Measurements from ENCODE around the gene EFEMP1.

EFEMP1 gene

DNA sequence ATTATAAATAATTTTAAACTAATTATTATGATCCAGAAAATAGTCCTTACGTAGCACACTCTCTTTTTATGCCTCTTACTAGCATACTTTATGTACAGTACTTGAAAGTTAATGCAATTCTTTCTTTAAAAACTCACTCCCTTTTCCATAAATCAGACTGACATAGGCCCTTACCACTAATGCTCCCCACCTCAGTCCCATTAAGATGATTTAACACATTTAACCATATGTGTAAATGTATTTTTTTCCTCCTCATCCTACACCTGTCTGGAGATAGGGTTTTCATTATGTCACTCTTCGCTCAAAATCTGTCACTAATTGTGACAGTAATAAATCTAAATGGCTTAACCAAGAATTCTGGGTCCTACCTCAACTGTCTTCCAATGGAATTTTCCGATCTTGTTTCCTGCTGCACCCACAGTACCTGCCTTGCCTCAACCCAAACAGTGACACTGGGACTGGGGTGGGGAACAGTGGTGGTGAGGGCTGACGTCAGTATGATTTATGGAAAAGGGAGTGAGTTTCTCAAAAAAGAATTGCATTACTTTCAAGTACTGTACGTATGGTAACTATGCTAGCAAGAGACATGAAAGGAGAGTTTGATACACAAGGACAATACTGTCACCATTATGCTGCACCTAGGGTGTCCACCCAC is 25.1 kb downstream of the EFEMP1 start:
- Histone ChIP-seq H3K9ac (no peak overlapping the region), H3K36me3 (0 out of 22 replicates have a peak, but pooled peaks cover 0 to 5% (median 0%) of the 10 kb centered on the region in 11 experiments), H3K27ac (no peak overlapping the region), H4K20me1 (no peaks in the 10 kb centered on the region), H3K4me1 (peaks cover 0 to 8% (median 0%) of the 10 kb centered on the region in 10 experiments; a peak in 5 of 20 replicates), H3K27me3 (no peaks in the 10 kb centered on the region), H3K9me3 (replicated peaks in 1 of 11) (peaks cover 0 to 12% (median 4%) of the 10 kb centered on the region in 11 experiments; a peak in 7 of 22 replicates), H3K4me3 (no peak overlapping the region), H3K4me2 (no peak overlapping the region)
- TF ChIP-seq Cebpa-rat (IDR thresholded peaks at IDR 0.05): no peak

GRCh38 chr2:55896633-55897032 is 26.9 kb downstream of the EFEMP1 start:
- no peak overlapping the region for H3K9ac ChIP-seq
- H4K20me1 ChIP-seq: no peaks in the 10 kb centered on the region
- H3K4me3 ChIP-seq: no peak overlapping the region
- no peaks in the 10 kb centered on the region for H3K27me3 ChIP-seq
- H3K4me1 ChIP-seq: peaks cover 0 to 15% (median 0%) of the 10 kb centered on the region in 10 experiments; a peak in 7 of 20 replicates
- peaks cover 0 to 8% (median 0%) of the 10 kb centered on the region in 11 experiments; a peak in 5 of 22 replicates for H3K9me3 ChIP-seq (replicated peaks in 1 of 11)
- H3K27ac ChIP-seq: no peak overlapping the region
- H3K36me3 ChIP-seq: 0 out of 22 replicates have a peak, but pooled peaks cover 0 to 3% (median 0%) of the 10 kb centered on the region in 11 experiments
- H3K4me2 ChIP-seq: no peak overlapping the region
- no peak for TF ChIP-seq Cebpa-rat (IDR thresholded peaks at IDR 0.05)

DNA sequence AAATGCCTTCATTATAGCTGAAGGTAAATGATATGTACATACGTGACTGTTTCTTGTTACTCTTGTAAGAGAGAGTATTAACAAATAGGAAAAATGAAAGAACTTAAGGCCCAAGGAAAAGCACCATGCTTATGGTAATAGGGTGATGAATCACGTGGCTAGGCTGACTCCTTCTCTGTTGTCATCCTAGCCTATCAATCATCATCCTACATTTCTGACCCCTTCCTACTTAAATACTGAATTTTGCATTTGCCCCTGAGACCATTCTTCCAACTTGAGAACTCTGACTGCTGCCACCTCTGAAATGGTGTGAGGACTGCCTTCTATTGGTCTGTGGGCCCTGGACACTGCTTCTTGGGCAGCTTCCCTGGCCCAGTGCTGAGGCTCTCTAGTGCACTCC is 28.9 kb downstream of the EFEMP1 start:
- H3K4me2 ChIP-seq: no peak overlapping the region
- H3K27ac ChIP-seq: no peak overlapping the region
- H3K36me3 ChIP-seq: no peaks in the 10 kb centered on the region
- no peaks in the 10 kb centered on the region for H3K27me3 ChIP-seq
- H3K9ac ChIP-seq: no peak overlapping the region
- TF ChIP-seq Cebpa-rat (IDR thresholded peaks at IDR 0.05): no peak
- no peak overlapping the region for H3K4me3 ChIP-seq
- H3K4me1 ChIP-seq: peaks cover 0 to 21% (median 0%) of the 10 kb centered on the region in 10 experiments; a peak in 7 of 20 replicates
- peaks cover 0 to 8% (median 0%) of the 10 kb centered on the region in 11 experiments; a peak in 5 of 22 replicates for H3K9me3 ChIP-seq (replicated peaks in 1 of 11)
- no peaks in the 10 kb centered on the region for H4K20me1 ChIP-seq

DNA sequence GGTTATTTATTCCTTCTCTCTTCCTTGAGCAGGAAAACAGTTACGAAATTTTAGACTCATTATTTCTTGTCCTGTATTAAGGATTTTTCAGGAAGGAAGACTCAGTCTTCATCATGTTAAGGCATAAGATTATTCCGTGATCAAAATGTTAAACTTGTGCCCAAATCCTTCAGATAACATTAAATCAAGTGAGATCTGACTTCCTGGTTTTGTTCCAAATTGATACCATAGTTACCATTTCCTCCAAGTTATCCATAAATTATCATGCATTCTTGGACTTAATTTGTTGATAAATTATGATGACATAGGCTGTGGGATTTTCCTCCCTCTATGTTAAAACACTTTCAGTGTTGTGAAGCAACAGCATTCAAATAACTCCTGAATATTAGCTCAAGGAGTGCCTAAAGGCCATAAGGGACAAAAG is 31.9 kb downstream of the EFEMP1 start:
- Histone ChIP-seq H3K4me2 (peak overlapping the region in 3 of 11 experiments; percentile 24 to 60 (median 28); a peak in 5 of 22 replicates), H3K4me1 (peaks cover 0 to 45% (median 0%) of the 10 kb centered on the region in 10 experiments; a peak in 7 of 20 replicates), H4K20me1 (no peaks in the 10 kb centered on the region), H3K27ac (no peak overlapping the region), H3K9ac (no peak overlapping the region), H3K36me3 (no peaks in the 10 kb centered on the region), H3K27me3 (no peaks in the 10 kb centered on the region), H3K4me3 (no peak overlapping the region), H3K9me3 (replicated peaks in 1 of 11) (peaks cover 0 to 9% (median 0%) of the 10 kb centered on the region in 11 experiments; a peak in 6 of 22 replicates)
- TF ChIP-seq Cebpa-rat (IDR thresholded peaks at IDR 0.05): no peak

- Histone ChIP-seq H3K4me2 (peak overlapping the region in 2 of 11 experiments; percentile 24 to 47; a peak in 2 of 22 replicates), H3K27me3 (no peaks in the 10 kb centered on the region), H3K36me3 (no peaks in the 10 kb centered on the region), H3K27ac (peak overlapping the region in 1 of 11 experiments; percentile 33; a peak in 1 of 22 replicates), H3K4me3 (no peak overlapping the region), H4K20me1 (no peaks in the 10 kb centered on the region), H3K9me3 (replicated peaks in 1 of 11) (peaks cover 0 to 4% (median 0%) of the 10 kb centered on the region in 11 experiments; a peak in 2 of 22 replicates), H3K4me1 (peaks cover 0 to 72% (median 15%) of the 10 kb centered on the region in 10 experiments; a peak in 13 of 20 replicates), H3K9ac (no peak overlapping the region)
- TF ChIP-seq Cebpa-rat (IDR thresholded peaks at IDR 0.05): no peak
Observed at GRCh38 chr2:55888936-55889335, 34.6 kb downstream of the EFEMP1 start.

GRCh38 chr2:55887901-55888624 is 35.5 kb downstream of the EFEMP1 start:
- H3K4me2 ChIP-seq: peak overlapping the region in 3 of 11 experiments; percentile 2 to 47 (median 24); a peak in 5 of 22 replicates
- peaks cover 5 to 81% (median 23%) of the 10 kb centered on the region in 10 experiments; a peak in 16 of 20 replicates for H3K4me1 ChIP-seq
- peak overlapping the region in 2 of 11 experiments; percentile 24 to 33; a peak in 2 of 22 replicates for H3K27ac ChIP-seq
- H3K36me3 ChIP-seq: no peaks in the 10 kb centered on the region
- no peak overlapping the region for H3K4me3 ChIP-seq
- no peak for TF ChIP-seq Cebpa-rat (IDR thresholded peaks at IDR 0.05)
- H4K20me1 ChIP-seq: no peaks in the 10 kb centered on the region
- H3K9me3 ChIP-seq (replicated peaks in 1 of 11): peaks cover 0 to 4% (median 0%) of the 10 kb centered on the region in 11 experiments; a peak in 2 of 22 replicates
- H3K9ac ChIP-seq: no peak overlapping the region
- no peaks in the 10 kb centered on the region for H3K27me3 ChIP-seq

GRCh38 chr2:55887351-55887750 is 36.2 kb downstream of the EFEMP1 start:
- no peak overlapping the region for H3K9ac ChIP-seq
- no peaks in the 10 kb centered on the region for H4K20me1 ChIP-seq
- peak overlapping the region in 4 of 11 experiments; percentile 1 to 33 (median 24); a peak in 3 of 22 replicates for H3K27ac ChIP-seq
- no peak overlapping the region for H3K4me3 ChIP-seq
- peaks cover 0 to 4% (median 0%) of the 10 kb centered on the region in 11 experiments; a peak in 2 of 22 replicates for H3K9me3 ChIP-seq (replicated peaks in 1 of 11)
- no peak for TF ChIP-seq Cebpa-rat (IDR thresholded peaks at IDR 0.05)
- H3K4me1 ChIP-seq: peaks cover 5 to 85% (median 24%) of the 10 kb centered on the region in 10 experiments; a peak in 16 of 20 replicates
- peak overlapping the region in 3 of 11 experiments; percentile 24 to 47 (median 40); a peak in 5 of 22 replicates for H3K4me2 ChIP-seq
- H3K27me3 ChIP-seq: no peaks in the 10 kb centered on the region
- no peaks in the 10 kb centered on the region for H3K36me3 ChIP-seq

DNA sequence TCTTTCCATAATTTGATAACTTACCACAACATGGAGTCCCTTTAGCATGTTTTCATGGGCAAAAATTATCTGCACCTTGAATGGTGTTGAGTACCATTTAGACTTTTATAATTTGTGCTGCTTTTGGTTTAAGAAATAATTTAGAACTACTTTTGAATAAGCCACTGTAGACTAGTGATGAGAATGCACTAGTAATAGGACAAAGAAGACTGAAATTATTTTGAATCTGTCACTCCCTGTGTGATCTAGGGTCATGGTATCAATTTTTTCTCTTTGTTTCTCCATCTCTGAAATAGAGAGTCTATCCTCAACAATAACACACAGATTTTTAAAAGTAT is 37.7 kb downstream of the EFEMP1 start:
- Histone ChIP-seq H3K27ac (peak overlapping the region in 4 of 11 experiments; percentile 15 to 79 (median 70); a peak in 7 of 22 replicates), H3K4me1 (peaks cover 5 to 77% (median 24%) of the 10 kb centered on the region in 10 experiments; a peak in 16 of 20 replicates), H3K9ac (no peak overlapping the region), H3K36me3 (peaks cover 0 to 11% (median 0%) of the 10 kb centered on the region in 11 experiments; a peak in 4 of 22 replicates), H3K4me3 (no peak overlapping the region), H4K20me1 (no peaks in the 10 kb centered on the region), H3K27me3 (no peaks in the 10 kb centered on the region), H3K4me2 (peak overlapping the region in 5 of 11 experiments; percentile 15 to 55 (median 44); a peak in 6 of 22 replicates), H3K9me3 (replicated peaks in 1 of 11) (peaks cover 0 to 6% (median 0%) of the 10 kb centered on the region in 11 experiments; a peak in 4 of 22 replicates)
- peak in 1 of 11 experiments; percentile 55; a peak in 1 of 22 replicates for TF ChIP-seq Cebpa-rat (IDR thresholded peaks at IDR 0.05)

Data from BLaER1 treated with 17β-estradiol and CSF1 and Interleukin-3, amounts not matched to agents 10 nM and 100 nM (cell line).